AG09309 (cell line): Measurements from ENCODE around the gene MAPK1.

Source experiments
- DNase-seq: peaks from one replicate; pipeline ENCODE4 v3.0.0-alpha.2; 2010; ENCODE audit warnings: low read depth
- H3K4me3 ChIP-seq: 2 replicates; pipeline ENCODE4 v1.5.1; 2011; ENCODE audit warnings: mild to moderate bottlenecking, low read depth, low read length, moderate library complexity; ENCODE audit not compliant: control insufficient read depth
- TF ChIP-seq, protein P1 (sequence below): IDR thresholded peaks from 2 replicates; pipeline ENCODE4 v1.5.1; 2011; ENCODE audit warnings: mild to moderate bottlenecking, low read depth, low read length, inconsistent platforms; ENCODE audit not compliant: insufficient read depth, control insufficient read depth; ENCODE audit errors: missing control alignments

The MAPK1 gene

DNA sequence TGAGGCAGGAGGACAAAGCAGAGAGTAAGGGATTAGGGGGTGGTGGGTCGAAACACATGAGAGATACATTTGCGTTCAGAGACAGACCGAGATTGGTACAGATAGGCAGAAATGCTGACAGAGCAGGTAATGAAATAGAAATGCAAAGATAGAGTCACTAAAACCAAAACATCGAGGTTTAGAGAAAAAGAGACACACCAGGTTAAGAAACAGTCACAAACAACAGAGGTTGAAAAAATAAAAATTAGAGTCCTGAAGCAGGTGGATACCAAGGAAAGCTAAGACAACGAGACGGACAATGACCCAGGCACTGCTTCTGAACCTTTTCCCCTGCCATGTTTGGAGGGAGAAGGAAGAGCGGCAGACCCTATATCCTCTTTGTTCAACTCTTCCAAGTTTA is 1.2 kb upstream of the MAPK1 start:
- H3K4me3 ChIP-seq = no peak overlapping the region
- TF ChIP-seq, protein P1, sequence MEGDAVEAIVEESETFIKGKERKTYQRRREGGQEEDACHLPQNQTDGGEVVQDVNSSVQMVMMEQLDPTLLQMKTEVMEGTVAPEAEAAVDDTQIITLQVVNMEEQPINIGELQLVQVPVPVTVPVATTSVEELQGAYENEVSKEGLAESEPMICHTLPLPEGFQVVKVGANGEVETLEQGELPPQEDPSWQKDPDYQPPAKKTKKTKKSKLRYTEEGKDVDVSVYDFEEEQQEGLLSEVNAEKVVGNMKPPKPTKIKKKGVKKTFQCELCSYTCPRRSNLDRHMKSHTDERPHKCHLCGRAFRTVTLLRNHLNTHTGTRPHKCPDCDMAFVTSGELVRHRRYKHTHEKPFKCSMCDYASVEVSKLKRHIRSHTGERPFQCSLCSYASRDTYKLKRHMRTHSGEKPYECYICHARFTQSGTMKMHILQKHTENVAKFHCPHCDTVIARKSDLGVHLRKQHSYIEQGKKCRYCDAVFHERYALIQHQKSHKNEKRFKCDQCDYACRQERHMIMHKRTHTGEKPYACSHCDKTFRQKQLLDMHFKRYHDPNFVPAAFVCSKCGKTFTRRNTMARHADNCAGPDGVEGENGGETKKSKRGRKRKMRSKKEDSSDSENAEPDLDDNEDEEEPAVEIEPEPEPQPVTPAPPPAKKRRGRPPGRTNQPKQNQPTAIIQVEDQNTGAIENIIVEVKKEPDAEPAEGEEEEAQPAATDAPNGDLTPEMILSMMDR = no peak

DNA sequence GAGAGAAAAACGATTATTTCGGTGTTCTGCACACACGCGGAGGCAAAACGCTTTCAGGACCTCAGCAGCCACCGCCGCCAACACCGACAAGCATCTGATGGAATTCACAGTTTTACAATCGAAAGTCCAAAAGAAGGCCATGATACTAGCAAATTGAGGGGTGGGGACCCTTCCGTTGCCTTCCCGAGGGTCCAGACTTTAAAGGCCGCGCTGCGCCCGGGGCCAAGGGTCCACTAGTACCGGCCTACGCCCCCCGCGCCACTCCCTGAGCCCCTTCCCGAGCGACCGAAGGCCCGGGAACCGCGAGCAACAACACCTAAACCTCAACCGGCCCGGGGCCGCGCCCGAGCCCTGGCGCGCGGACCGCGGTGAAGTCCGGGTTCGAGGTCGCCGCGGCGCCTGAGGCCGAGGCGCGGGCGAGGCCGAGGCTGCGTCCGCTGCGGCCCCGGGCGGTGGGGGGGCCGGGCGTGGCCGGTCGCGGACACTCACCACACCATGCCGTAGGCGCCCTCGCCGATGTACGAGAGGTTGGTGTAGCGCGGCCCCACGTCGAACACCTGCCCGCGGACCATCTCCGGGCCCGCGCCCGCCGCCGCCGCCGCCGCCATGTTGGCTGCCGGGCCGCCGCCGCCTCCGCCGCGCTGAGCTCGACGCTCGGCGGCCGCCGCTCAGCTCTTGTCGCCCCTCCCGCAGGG is 465 bp downstream of the MAPK1 start:
- no peak for DNase-seq
- H3K4me3 ChIP-seq = peak overlapping the region; percentile 54
- TF ChIP-seq, protein P1 = no peak

More for the DNA sequence above, 1.2 kb upstream of the MAPK1 start:
- no peak for DNase-seq

DNA sequence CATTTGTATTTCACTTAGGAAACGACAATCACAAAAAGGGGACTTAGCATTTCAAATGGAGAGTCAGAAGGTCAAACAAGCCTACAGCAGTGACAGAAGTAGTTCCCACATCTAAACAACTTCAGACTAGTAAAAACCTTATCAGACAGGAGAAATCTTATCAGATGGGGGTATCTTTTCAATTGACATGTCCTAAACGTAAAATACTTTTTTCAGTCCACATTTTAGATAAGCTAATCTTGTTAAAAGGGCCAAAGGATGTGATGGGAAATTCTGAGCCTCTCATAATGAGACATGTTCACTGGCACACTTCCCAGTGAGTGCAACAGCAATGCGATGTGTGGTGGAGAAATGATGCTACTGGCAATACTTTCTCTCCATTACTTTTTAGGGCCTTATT is 2.4 kb downstream of the MAPK1 start:
- H3K4me3 ChIP-seq = no peak overlapping the region
- peak; percentile 71 for DNase-seq
- TF ChIP-seq, protein P1 = no peak

DNA sequence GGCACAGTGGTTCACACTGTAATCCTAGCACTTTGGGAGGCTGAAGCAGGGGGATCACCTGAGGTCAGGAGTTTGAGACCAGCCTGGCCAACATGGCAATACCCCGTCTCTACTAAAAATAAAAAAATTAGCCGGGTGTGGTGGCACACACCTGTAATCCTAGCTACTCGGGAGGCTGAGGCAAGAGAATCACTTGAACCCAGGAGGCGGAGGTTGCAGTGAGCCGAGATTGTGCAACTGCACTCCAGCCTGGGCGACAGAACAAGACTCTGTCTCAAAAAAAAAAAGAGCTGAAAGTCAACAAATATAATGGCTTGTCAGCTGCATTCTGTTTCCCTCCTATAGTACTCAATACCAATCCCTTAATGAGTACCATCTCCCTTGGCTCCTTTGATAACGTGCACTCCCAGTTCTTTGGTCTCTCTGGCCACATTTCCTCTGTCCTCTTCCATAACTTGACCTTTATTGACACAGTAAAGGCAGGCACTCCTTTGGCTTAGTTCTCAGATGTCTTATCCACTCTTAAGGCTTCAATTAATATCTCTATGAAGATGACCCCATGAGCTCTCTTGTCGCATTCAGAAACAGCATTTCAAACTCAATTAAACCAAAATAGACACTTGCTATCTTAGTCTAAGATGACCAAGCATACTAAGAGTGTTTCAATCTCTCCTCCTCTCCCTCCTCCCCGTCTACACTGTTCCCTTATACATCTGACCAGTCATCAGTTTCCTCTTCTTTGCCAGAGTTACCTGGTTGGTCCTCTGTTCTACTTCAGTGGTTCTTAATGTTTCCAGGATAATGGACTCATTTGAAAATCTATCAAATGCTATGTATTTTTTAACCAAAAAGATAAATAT is 4.8 kb downstream of the MAPK1 start:
- no peak overlapping the region for H3K4me3 ChIP-seq
- no peak for DNase-seq
- TF ChIP-seq, protein P1 = no peak

DNA sequence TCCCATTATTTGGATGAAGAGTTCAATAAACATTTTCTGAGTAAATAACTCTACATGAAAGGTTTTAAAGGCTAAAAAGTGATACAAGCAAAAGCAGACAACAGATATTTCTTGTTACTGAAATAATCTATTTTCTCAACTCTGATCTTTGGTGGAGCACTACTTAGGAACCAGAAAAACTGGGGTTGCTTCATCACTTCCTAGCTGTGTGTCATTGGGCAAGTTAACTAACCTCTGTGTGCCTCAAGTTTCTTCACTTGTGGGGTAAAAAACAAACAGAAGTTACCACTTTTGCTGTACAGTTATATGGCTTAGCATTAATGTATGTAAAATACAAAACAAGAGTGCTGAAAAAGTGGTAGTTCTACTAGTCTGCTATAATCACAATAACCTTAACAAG is 5.6 kb downstream of the MAPK1 start:
- TF ChIP-seq, protein P1 = no peak

DNA sequence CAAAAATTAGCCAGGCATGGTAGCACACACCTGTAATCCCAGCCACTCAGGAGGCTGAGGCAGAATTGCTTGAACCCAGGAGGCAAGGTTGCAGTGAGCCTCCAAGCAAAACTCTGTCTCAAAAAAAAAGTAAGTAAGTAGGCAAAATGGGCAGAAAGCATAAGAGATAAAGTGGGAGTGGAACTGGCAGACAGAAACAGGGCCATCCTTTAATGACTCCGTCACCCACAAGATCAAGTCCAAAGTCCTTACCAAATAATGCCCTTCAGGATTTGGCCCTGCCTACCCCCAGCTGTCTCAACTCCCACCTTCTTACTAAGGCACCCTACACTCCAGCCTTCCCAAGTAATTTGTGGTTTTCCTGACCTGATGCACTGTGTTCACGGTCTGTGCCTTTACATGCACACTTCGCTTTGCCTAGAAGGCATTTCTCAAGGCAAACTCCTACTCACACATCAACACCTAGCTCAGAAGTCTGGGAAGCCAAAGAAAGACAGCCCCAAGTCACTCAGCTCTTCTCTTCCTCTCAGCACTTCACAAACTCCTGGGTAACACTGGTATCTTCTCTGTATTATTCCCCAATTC is 6.1 kb downstream of the MAPK1 start:
- TF ChIP-seq, protein P1 = no peak
- H3K4me3 ChIP-seq = no peak overlapping the region
- DNase-seq = no peak

More for the DNA sequence above, 5.6 kb downstream of the MAPK1 start:
- no peak for DNase-seq
- no peak overlapping the region for H3K4me3 ChIP-seq
